ENCODE results near the gene CDK11A. TPM values are rescaled to one million over a fixed set of nuclear protein-coding genes. Genes with fewer than 3 reads are reported as not detected.
"Not testable (repeated sequence)": the region's sequence is repeated elsewhere in the genome, so short reads cannot be mapped to it uniquely, and the experiment has no call there.

Gene CDK11A
- polyA plus RNA-seq, 10 donors: 16.7 to 31.9 (median 21.2) TPM

GRCh38 chr1:1727131-1727651 lies 3.0 kb upstream of the CDK11A start:
- peak in 1 of 3 donors; percentile 1 for DNase-seq

DNA sequence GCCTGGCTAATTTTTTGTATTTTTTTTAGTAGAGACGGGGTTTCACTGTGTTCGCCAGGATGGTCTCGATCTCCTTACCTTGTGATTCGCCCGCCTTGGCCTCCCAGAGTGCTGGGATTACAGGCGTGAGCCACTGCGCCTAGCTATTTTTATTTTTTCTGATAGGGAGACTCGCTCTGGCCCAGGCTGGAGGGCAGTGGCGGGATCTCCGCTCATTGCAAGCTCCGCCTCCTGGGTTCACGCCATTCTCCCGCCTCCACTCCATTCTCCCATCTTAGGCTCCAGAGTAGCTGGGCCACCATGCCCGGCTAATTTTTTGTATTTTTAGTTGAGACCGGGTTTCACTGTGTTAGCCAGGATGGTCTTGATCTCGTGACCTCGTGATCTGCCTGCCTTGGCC lies 1.9 kb upstream of the CDK11A start:
- DNase-seq: not testable (repeated sequence)

- DNase-seq: no peak
These were observed 3.0 kb downstream of the CDK11A start for GRCh38 chr1:1721201-1721600.

GRCh38 chr1:1715109-1715883 lies 8.9 kb downstream of the CDK11A start:
- DNase-seq: not testable (repeated sequence)

- not testable (repeated sequence) for DNase-seq
These were observed 16.3 kb downstream of the CDK11A start for GRCh38 chr1:1707897-1708296.

DNA sequence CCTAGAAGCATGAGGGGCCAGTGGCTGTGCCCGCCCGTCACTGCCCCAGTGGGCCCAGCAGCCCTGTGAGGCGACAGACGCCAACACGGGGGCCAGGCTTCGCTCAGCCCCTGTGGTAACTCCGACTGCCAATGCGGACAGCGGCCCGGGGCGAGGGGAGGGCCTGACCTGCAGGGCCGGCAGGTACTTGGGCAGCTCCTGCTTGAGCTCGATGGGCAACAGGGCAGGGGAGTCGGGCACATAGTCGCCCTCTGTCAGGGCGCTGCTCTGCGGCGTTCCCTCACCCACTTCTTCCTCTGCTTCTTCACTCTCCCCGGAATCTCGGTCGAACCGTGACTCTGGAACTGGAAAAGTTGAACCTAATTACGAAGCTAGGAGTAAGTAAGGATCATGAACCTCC lies 16.9 kb downstream of the CDK11A start:
- not testable (repeated sequence) for DNase-seq

DNA sequence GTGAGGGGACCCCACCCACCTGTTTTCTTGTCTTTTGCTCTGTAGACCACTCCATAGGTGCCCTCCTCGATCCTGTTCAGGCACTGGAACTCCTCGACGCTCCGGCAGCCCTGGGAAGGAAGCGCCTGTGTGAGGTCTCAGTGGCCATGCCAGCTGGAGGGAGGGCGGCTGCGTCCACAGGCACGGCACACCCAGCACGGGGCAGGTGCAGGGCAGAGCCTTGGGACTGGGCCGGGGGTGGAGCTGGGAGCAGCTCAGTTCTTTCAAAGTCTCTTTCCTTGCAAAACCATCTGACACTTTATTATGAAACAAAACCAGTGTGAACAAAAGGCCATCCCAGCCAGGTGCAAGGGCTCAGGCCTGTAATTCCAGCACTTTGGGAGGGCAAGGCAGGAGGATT lies 18.5 kb downstream of the CDK11A start:
- DNase-seq: not testable (repeated sequence)

DNA sequence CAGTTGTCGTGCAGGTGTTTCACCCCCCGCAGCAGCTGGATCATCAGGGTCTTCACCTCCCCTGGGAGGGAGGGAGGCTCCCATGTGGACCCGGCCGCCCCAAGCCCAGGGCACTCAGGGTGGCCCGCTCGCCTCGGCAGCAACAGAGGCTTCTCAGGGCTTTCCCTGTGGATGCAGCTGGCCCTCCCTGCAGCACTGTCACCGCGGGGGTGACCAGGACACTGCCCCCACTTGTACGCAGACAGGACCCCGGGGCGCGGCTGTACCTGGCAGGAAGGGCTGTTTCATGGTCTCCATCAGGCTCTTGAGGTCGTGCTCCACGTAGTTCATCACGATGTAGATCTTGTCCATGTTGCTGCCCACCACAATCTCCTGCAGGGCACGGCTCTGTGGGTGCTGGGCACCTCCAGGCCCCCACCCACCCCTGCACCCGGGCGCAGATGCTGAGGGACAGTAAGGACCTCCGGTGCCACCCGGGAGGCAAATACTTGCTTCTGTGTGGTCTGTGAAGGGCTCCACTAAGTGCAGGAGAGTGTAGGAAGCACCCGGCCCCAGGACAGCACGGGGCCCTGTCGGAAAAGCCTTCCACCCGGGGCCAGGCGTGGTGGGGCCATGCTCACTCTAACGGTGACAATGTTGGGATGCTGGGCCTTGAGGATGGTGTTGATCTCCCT lies 19.7 kb downstream of the CDK11A start:
- not testable (repeated sequence) for DNase-seq

GRCh38 chr1:1703796-1704195 lies 20.4 kb downstream of the CDK11A start:
- no peak for DNase-seq

- DNase-seq: not testable (repeated sequence)
These were observed 21.7 kb downstream of the CDK11A start for GRCh38 chr1:1702506-1702905.

GRCh38 chr1:1700557-1700956 lies 23.6 kb downstream of the CDK11A start:
- DNase-seq: not testable (repeated sequence)

- not testable (repeated sequence) for DNase-seq
These were observed 24.1 kb downstream of the CDK11A start for GRCh38 chr1:1700067-1700466.

DNA sequence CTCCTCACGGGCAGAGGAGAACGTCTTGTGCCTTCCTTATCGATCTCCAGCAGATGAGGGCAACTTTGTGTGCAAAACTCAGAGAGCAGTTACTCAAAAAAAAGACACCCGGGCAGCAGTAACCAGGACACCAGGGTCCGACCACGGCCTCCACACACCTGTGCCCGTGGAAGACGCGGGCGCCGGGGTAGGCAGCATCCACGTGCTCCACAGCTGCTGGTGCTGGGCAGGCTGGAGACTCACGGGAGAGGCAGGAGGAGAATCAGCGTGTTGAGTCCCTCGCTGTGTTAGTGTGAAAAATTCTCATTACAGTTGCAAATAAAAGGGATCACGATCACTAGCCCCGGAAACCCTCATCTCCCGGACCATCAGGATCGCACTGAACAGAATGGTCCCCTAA lies 25.1 kb downstream of the CDK11A start:
- not testable (repeated sequence) for DNase-seq

- DNase-seq: not testable (repeated sequence)
These were observed 26.6 kb downstream of the CDK11A start for GRCh38 chr1:1697358-1698183.

GRCh38 chr1:1696431-1697357 lies 27.5 kb downstream of the CDK11A start:
- not testable (repeated sequence) for DNase-seq

DNA sequence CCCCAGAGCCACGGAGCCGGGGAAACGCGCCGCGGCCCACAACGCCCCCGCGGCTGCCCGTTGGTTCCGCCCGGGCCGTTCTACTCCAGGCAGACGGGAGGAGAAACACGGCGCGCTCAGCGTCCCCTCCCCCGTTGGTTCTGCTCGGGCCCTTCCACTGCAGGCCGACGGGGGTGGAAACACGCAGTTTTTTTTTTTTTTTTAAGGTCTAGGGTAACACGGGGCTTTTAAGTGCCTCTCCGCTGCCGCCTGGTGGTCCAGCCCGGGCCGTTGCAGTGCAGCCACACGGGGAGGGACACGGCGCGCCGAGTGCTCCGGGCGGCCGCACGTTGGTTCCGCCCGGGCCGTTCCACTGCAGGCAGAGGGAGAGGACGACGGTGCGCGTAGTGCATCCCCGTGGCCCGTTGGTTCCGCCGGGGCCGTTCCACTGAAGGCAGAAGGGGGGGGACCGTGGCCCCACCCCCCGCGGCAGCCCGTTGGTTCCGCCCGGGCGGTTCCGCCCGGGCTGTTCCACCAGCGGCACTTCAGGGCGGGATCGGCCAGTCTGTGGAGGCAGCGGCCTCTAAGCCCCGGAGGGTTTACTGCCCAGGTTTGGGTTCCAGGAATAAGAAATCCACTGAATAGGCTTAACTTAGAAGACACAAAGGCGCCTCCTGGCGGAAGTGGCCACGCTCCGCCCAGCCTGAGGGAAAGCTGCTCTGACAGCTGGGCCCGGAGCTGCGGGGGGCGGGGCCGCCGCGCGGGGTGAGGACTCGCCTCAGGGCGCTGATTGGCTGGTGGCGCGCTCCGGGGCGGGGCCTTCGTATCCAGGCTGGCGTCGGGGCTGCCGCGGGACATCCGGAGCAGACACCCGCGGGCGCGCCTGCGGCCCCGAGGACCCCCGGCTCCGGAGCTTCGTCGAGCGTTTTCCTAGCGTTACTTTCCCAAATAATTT lies 31.2 kb downstream of the CDK11A start, which contains the start of gene SLC35E2B:
TSS of gene SLC35E2B (minus strand) at position 82 of the 934 bp plus-strand sequence. CDS start 16,096 bp downstream, outside the sequence.
- DNase-seq: peak; percentile 90 to 97 (median 96)

GRCh38 chr1:1692324-1692713 lies 31.8 kb downstream of the CDK11A start:
- peak; percentile 57 to 90 (median 75) for DNase-seq

- DNase-seq: not testable (repeated sequence)
These were observed 32.7 kb downstream of the CDK11A start for GRCh38 chr1:1691443-1691842.

- not testable (repeated sequence) for DNase-seq
These were observed 34.6 kb downstream of the CDK11A start for GRCh38 chr1:1689526-1689925.
